ENCODE data around the gene MS4A10.

GRCh38 chr11:60847896-60848295 is 62.8 kb downstream of the MS4A10 start:
- no peak for TF ChIP-seq CTCF (IDR thresholded peaks at IDR 0.05 in 8 of 11, conservative IDR thresholded peaks at IDR 0.05 in 3 of 11)
- TF ChIP-seq POLR2A (IDR thresholded peaks at IDR 0.05) = no peak
- TF ChIP-seq POLR2AphosphoS5 (IDR thresholded peaks at IDR 0.05) = no peak

Measured in spleen (tissue), 7 donors.